HL-60 (cell line): Measurements from ENCODE around the gene LGALSL.

Source experiments
- DNase-seq, 2 experiments: peaks; one replicate each; pipeline ENCODE4 v3.0.0-alpha.2; 2010 to 2020; ENCODE audit warnings: low read depth in 1 of 2, low spot score in 1 of 2
- H3K27ac ChIP-seq: fragments of 250-450 bp; sonication (Bioruptor Pico); replicated peaks from 2 replicates; pipeline ENCODE4 v1.5.1; 2020; ENCODE audit warnings: mild to moderate bottlenecking, moderate library complexity
- H3K27me3 ChIP-seq: fragments of 250-450 bp; sonication (Bioruptor Pico); 2 replicates; pipeline ENCODE4 v1.5.1; 2021; ENCODE audit warnings: mild to moderate bottlenecking, moderate library complexity; ENCODE audit not compliant: insufficient read depth, poor library complexity, severe bottlenecking
- H3K4me3 ChIP-seq: replicated peaks from 2 replicates; pipeline ENCODE4 v1.5.1; 2011; ENCODE audit warnings: mild to moderate bottlenecking, control low read depth, low read length; ENCODE audit not compliant: insufficient read depth
- GABPA ChIP-seq: IDR thresholded peaks from 2 replicates; pipeline ENCODE4 v1.6.1; 2012; ENCODE audit warnings: low read depth
- POLR2AphosphoS5 ChIP-seq: IDR thresholded peaks from 2 replicates; pipeline ENCODE4 v1.6.1; 2012; ENCODE audit warnings: low read depth
- SPI1 ChIP-seq: IDR thresholded peaks from 2 replicates; pipeline ENCODE4 v1.6.1; 2012; ENCODE audit warnings: low read depth, mild to moderate bottlenecking, borderline replicate concordance
- TF ChIP-seq, protein P1 (sequence below): IDR thresholded peaks from 2 replicates; pipeline ENCODE4 v1.6.1; 2012; ENCODE audit warnings: low read depth; ENCODE audit not compliant: insufficient replicate concordance
- TF ChIP-seq, protein P2 (sequence below): IDR thresholded peaks from one replicate; pipeline ENCODE4 v1.5.1; 2011; ENCODE audit warnings: low read length, control low read depth, inconsistent platforms; ENCODE audit not compliant: insufficient read depth

LGALSL gene

GRCh38 chr2:64502860-64503259, 48.9 kb downstream of the LGALSL start:
- no peaks in the 10 kb centered on the region for H3K27me3 ChIP-seq
- no peak for DNase-seq
- H3K4me3 ChIP-seq, result no peak overlapping the region
- TF ChIP-seq, protein P1, sequence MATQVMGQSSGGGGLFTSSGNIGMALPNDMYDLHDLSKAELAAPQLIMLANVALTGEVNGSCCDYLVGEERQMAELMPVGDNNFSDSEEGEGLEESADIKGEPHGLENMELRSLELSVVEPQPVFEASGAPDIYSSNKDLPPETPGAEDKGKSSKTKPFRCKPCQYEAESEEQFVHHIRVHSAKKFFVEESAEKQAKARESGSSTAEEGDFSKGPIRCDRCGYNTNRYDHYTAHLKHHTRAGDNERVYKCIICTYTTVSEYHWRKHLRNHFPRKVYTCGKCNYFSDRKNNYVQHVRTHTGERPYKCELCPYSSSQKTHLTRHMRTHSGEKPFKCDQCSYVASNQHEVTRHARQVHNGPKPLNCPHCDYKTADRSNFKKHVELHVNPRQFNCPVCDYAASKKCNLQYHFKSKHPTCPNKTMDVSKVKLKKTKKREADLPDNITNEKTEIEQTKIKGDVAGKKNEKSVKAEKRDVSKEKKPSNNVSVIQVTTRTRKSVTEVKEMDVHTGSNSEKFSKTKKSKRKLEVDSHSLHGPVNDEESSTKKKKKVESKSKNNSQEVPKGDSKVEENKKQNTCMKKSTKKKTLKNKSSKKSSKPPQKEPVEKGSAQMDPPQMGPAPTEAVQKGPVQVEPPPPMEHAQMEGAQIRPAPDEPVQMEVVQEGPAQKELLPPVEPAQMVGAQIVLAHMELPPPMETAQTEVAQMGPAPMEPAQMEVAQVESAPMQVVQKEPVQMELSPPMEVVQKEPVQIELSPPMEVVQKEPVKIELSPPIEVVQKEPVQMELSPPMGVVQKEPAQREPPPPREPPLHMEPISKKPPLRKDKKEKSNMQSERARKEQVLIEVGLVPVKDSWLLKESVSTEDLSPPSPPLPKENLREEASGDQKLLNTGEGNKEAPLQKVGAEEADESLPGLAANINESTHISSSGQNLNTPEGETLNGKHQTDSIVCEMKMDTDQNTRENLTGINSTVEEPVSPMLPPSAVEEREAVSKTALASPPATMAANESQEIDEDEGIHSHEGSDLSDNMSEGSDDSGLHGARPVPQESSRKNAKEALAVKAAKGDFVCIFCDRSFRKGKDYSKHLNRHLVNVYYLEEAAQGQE, result no peak
- TF ChIP-seq, protein P2, sequence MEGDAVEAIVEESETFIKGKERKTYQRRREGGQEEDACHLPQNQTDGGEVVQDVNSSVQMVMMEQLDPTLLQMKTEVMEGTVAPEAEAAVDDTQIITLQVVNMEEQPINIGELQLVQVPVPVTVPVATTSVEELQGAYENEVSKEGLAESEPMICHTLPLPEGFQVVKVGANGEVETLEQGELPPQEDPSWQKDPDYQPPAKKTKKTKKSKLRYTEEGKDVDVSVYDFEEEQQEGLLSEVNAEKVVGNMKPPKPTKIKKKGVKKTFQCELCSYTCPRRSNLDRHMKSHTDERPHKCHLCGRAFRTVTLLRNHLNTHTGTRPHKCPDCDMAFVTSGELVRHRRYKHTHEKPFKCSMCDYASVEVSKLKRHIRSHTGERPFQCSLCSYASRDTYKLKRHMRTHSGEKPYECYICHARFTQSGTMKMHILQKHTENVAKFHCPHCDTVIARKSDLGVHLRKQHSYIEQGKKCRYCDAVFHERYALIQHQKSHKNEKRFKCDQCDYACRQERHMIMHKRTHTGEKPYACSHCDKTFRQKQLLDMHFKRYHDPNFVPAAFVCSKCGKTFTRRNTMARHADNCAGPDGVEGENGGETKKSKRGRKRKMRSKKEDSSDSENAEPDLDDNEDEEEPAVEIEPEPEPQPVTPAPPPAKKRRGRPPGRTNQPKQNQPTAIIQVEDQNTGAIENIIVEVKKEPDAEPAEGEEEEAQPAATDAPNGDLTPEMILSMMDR, result no peak
- TF ChIP-seq GABPA, result no peak
- no peak for TF ChIP-seq SPI1
- no peak for TF ChIP-seq POLR2AphosphoS5
- no peak overlapping the region for H3K27ac ChIP-seq

DNA sequence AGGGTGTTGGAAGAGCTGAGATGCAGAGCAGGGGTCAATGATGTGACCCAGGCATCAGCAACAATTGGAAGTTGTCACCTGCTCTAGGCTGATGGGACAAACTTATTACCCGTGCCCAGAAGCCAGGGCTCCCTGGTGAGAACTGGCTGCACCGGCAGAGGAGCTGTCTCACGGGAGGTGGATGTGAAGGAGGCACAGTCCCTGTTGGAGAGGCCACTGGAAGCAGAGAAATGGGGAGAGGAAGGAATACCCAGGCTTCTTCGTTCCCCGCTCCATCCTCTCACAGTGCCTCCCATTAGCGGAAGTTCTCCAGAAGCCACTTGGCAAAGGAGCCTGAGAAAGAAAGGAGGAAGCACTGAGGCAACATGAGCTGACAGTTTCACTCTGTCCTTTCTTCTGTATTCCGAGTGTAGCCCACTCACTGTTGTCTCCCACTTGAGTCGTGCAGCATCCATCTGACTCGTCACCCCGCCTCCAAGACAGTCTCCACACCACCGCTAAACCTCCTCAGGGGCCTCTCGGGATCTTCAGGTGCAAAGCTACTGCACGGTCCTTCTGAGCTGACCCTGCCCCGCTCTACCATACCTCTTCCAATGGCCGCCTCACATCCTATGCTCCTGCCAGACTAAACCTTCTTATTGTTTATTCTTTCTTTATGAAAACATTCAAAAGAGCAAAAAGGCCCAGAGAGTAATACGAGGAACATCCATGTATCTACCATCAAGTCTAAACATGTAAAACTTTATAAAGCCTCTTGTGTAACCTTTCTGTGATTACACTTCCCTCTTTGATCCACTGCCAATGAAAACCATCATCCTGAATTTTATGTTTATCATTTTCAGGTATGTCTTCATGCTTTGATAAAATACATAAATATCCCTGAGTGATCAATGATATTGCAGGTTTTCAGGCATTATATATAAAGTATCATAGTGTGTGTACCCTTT, 51.1 kb downstream of the LGALSL start:
- H3K27me3 ChIP-seq, result no peaks in the 10 kb centered on the region
- H3K27ac ChIP-seq, result peak overlapping the region; percentile 20; the same call in 1 of the 2 replicates
- TF ChIP-seq, protein P2, result no peak
- TF ChIP-seq SPI1 (0 out of 2 replicates have a peak, but pooled peaks have one; percentile 12), POLR2AphosphoS5 (0 out of 2 replicates have a peak, but pooled peaks have one; percentile 25)
- H3K4me3 ChIP-seq, result peak overlapping the region; percentile 42
- peak in 1 of 2 experiments; percentile 66 for DNase-seq

GRCh38 chr2:64506686-64507085, 52.7 kb downstream of the LGALSL start:
- Histone ChIP-seq H3K27me3 (no peaks in the 10 kb centered on the region), H3K4me3 (no peak overlapping the region), H3K27ac (no peak overlapping the region)
- no peak for DNase-seq
- TF ChIP-seq, protein P2, result no peak
- TF ChIP-seq POLR2AphosphoS5 (no peak), GABPA (no peak), SPI1 (no peak)
- TF ChIP-seq, protein P1, result no peak
